Measurements from ENCODE around the gene MEIKIN. TPM values are rescaled to one million over a fixed set of nuclear protein-coding genes. Genes with fewer than 3 reads are reported as not detected.

Gene MEIKIN
- total and polyA plus RNA-seq, 9 donors, result 0.29 TPM; not detected in 8

- Histone ChIP-seq H3K4me3 (no peak overlapping the region), H3K27me3 (no peaks in the 10 kb centered on the region), H3K4me1 (ENCODE audit: insufficient read depth) (no peaks in the 10 kb centered on the region), H3K9me3 (no peaks in the 10 kb centered on the region), H3K27ac (no peak overlapping the region), H3K36me3 (no peaks in the 10 kb centered on the region)
- 23 to 38% (median 30%) methylated on average over 3 of the region's 3 CpGs for WGBS, 3 donors
- no peak for DNase-seq
- intact Hi-C loops (cut with DNase I), result no loop called here
- TF ChIP-seq EP300 (IDR thresholded peaks at IDR 0.05) (no peak), POLR2A (IDR thresholded peaks at IDR 0.05) (no peak), CTCF (IDR thresholded peaks at IDR 0.05) (no peak)
Measured at GRCh38 chr5:131952301-131952857, 6.9 kb upstream of the MEIKIN start.

GRCh38 chr5:131950706-131951105 is 5.2 kb upstream of the MEIKIN start:
- no peaks in the 10 kb centered on the region for H3K9me3 ChIP-seq
- no peaks in the 10 kb centered on the region for H3K27me3 ChIP-seq
- WGBS, 3 donors, result 83 to 95% (median 90%) methylated on average over 1 of the region's 1 CpG
- H3K36me3 ChIP-seq, result no peaks in the 10 kb centered on the region
- DNase-seq, result no peak
- H3K27ac ChIP-seq, result no peak overlapping the region
- intact Hi-C loops (cut with DNase I), result no loop called here
- no peak for TF ChIP-seq CTCF (IDR thresholded peaks at IDR 0.05)
- TF ChIP-seq POLR2A (IDR thresholded peaks at IDR 0.05), result no peak
- no peak for TF ChIP-seq EP300 (IDR thresholded peaks at IDR 0.05)
- no peak overlapping the region for H3K4me3 ChIP-seq
- H3K4me1 ChIP-seq (ENCODE audit: insufficient read depth), result no peaks in the 10 kb centered on the region

GRCh38 chr5:131947445-131947844 is 2.0 kb upstream of the MEIKIN start:
- DNase-seq, result no peak
- Histone ChIP-seq H3K27ac (no peak overlapping the region), H3K4me3 (no peak overlapping the region), H3K4me1 (ENCODE audit: insufficient read depth) (no peaks in the 10 kb centered on the region), H3K36me3 (no peaks in the 10 kb centered on the region), H3K27me3 (no peaks in the 10 kb centered on the region), H3K9me3 (no peaks in the 10 kb centered on the region)
- intact Hi-C loops (cut with DNase I), result no loop called here
- TF ChIP-seq EP300 (IDR thresholded peaks at IDR 0.05) (no peak), CTCF (IDR thresholded peaks at IDR 0.05) (no peak), POLR2A (IDR thresholded peaks at IDR 0.05) (no peak)
- 40 to 61% (median 47%) methylated on average over 2 of the region's 2 CpGs for WGBS, 3 donors

GRCh38 chr5:131944702-131945550 is 537 bp downstream of the MEIKIN start:
- Histone ChIP-seq H3K9me3 (no peaks in the 10 kb centered on the region), H3K27me3 (no peaks in the 10 kb centered on the region), H3K27ac (no peak overlapping the region), H3K4me3 (no peak overlapping the region), H3K36me3 (no peaks in the 10 kb centered on the region), H3K4me1 (ENCODE audit: insufficient read depth) (no peaks in the 10 kb centered on the region)
- TF ChIP-seq EP300 (IDR thresholded peaks at IDR 0.05) (no peak), POLR2A (IDR thresholded peaks at IDR 0.05) (no peak)
- intact Hi-C loops (cut with DNase I), result no loop called here
- WGBS, 3 donors, result 70 to 87% (median 76%) methylated on average over 37 of the region's 37 CpGs
- DNase-seq, result no peak

GRCh38 chr5:131943916-131944315 is 1.5 kb downstream of the MEIKIN start:
- Histone ChIP-seq H3K4me3 (no peak overlapping the region), H3K4me1 (ENCODE audit: insufficient read depth) (no peaks in the 10 kb centered on the region), H3K36me3 (no peaks in the 10 kb centered on the region), H3K27ac (no peak overlapping the region), H3K9me3 (no peaks in the 10 kb centered on the region), H3K27me3 (no peaks in the 10 kb centered on the region)
- intact Hi-C loops (cut with DNase I), result no loop called here
- 86 to 93% (median 90%) methylated on average over 2 of the region's 2 CpGs for WGBS, 3 donors
- no peak for DNase-seq
- TF ChIP-seq CTCF (IDR thresholded peaks at IDR 0.05) (no peak), EP300 (IDR thresholded peaks at IDR 0.05) (no peak), POLR2A (IDR thresholded peaks at IDR 0.05) (no peak)

Data from ovary (tissue), 9 donors.